ENCODE measurements around the gene GREB1.

DNA sequence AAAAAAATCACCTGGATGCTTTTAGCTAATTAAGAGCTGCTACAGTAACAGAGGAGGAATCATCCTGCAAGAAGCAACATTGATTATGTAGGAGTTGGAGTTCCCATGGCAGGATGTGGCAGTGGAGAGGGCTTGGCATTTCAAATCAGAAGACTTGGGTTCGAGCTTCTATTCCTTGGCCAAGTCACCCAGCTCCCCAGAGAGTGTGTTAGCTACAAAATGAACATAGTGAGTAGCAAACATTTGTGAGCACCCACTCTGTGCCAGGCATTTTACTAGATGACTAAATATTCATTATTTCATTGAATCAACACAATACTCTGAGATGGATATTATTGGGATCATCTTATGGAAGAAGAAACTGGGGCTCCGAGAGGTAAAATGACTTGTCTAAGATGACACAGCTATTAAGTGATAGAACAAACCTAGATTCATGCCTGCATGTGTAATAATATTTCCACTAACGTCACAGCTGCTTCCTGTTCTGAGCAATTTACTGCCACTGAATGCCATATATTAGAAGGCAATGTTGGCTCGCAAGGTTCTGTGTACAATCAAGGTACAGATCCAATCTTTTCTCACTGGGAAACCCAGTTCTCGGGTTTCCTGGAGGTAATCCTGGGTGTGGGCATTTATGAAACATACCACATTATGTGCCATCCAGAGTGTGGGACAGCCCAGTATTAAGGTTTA is 118.2 kb downstream of the GREB1 start:
- TF ChIP-seq CTCF (IDR thresholded peaks at IDR 0.05) (no peak), POLR2A (IDR thresholded peaks at IDR 0.05) (no peak)

Measured in ovary (tissue), 3 donors.